LNCAP (cell line): ENCODE data around the gene FOXM1.

Source experiments
- TF ChIP-seq, protein P1 (sequence below): fragments of 450-650 bp; IDR thresholded peaks from 2 replicates; pipeline ENCODE4 v1.5.1; 2017; ENCODE audit warnings: mild to moderate bottlenecking

The FOXM1 gene

DNA sequence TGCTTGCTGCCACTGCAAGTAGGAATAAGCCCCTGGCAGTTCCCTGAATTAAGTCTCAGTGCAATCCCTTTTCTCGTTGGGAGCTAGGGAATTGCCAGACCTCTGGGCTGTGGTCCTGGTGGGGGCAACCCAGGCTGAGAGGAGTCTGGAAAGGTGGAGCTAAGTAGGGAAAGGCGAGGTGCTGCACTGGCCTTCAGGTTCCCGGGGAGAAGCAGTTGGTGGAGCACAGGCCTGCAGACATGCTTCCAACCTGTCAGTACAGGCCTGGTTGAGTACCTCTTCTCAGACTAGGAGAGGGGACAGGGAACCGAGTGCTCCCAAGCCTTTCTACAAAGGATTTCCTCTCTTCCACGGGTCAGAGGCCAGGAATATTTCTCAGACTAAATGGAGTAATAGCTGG is 43.6 kb downstream of the FOXM1 start:
- TF ChIP-seq, protein P1, sequence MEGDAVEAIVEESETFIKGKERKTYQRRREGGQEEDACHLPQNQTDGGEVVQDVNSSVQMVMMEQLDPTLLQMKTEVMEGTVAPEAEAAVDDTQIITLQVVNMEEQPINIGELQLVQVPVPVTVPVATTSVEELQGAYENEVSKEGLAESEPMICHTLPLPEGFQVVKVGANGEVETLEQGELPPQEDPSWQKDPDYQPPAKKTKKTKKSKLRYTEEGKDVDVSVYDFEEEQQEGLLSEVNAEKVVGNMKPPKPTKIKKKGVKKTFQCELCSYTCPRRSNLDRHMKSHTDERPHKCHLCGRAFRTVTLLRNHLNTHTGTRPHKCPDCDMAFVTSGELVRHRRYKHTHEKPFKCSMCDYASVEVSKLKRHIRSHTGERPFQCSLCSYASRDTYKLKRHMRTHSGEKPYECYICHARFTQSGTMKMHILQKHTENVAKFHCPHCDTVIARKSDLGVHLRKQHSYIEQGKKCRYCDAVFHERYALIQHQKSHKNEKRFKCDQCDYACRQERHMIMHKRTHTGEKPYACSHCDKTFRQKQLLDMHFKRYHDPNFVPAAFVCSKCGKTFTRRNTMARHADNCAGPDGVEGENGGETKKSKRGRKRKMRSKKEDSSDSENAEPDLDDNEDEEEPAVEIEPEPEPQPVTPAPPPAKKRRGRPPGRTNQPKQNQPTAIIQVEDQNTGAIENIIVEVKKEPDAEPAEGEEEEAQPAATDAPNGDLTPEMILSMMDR, result no peak

DNA sequence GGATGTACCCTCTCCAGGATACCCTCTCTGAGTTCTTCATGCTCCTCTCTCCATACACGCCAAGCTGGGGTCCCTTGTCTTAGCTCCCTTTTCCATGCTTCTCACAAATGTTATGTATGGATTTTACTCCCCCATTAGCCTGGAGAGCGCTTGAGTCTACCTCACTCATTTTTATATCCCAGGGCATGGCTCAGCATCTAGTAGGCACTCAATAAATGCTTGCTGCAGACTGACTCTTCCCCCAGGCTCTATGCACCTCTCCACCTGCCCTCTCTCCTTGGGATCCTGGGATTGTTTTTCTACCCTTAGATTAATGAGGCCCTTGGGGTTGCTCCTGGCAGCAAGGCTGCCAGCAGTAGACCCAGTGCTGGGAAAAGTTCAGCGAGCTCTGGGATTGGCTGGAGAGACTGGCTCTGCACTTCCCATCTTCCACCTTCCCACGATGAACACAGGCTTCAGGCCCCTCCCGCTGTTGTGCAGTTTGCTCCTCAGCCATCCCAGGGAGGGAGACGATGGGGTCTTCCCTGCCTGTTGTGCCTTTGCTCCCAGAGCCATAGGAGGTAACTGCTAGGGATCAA is 44.3 kb downstream of the FOXM1 start:
- TF ChIP-seq, protein P1, result no peak

DNA sequence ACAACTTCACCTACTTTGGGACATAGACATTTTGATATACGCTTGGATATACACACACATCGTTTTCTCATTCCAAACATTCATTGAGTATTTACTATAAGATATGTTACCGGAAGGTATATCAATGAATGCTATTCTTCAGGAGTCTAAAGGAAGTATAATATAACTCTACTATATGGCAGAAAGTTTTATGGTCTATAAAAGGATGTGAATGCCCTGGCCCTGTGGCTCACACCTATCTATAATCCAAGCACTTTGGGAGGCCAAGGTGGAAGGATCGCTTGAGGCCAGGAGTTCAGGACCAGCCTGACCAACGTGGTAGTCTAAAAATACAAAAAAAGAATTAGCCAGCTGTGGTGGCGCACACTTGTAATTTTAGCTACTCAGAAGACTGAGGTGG is 47.7 kb downstream of the FOXM1 start:
- TF ChIP-seq, protein P1, result no peak

DNA sequence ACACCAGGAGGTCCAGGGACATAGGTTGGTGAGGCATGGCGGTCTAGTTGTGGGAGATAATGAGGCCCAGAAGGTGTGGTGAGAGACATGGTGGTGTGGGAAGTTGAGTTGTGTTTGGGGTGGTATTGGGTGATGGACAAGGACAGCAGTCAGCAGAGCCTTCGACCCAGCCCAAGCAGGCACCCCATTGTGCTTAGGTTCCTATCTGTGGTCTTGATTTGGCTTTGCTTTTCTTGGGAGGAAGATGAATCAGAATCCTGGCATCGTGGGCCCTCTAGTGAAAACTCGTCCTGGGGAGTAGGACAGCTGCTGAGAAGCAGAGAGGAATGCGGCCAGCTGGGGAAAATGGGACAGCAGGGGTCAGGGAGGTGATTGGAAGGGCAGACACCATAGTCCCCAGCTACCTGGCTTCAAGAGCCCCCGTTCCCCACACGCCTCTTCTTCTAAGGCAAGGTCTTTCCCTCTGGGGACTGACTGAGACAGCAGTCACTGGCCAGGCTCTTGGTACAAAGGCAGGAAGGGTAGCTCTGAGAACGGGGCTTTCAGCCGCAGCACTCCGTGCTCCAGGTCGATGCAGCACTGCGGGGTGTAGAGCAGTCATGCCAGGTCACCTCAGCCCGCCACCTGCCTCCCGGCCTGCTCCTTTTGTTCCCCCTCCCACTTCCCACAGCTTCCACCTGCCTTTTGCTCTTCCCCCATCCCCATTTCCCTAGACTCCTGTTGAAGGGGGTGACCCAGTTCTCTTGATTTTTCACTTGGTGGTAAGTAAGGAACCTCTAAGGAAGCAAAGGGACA is 50.1 kb downstream of the FOXM1 start:
- TF ChIP-seq, protein P1, result no peak

DNA sequence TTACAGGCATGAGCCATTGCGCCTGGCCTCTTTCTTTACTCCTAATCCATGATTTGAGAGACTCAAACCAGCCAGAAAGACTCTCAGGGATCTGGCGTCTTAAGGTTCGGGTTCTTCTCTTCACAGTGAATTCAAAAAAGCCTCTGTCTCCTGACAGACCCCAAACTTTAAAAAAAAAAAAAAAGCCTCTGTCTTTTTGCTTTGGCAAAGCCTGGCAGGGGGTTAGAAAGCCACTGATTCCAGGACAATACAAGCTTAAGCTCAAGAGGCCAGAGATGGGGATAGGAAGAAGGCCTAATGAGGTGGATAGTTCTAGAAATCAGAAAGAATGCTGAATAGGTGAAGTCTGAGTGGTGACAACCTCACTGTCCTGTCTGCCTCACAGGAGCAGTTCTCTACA is 50.9 kb downstream of the FOXM1 start:
- TF ChIP-seq, protein P1, result no peak

DNA sequence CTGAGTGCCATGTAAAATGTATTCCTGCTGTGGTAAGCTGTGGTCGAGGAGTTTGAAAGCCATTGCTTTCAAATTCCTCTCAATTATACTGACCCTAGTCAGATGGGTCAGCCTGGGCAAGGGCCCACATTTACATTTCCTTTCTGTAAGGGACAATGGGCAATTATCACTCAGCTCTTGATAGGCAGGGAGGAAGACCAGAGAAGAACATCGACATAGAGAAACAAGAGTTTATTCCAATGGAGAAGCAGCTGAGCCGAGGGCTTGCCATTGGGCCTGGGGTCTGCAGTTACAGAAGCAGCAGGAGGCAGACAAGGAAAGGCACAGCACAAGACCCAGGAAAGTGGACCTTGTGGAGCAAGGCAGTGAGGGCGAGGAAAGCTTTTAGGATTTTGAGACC is 51.8 kb downstream of the FOXM1 start:
- TF ChIP-seq, protein P1, result no peak

DNA sequence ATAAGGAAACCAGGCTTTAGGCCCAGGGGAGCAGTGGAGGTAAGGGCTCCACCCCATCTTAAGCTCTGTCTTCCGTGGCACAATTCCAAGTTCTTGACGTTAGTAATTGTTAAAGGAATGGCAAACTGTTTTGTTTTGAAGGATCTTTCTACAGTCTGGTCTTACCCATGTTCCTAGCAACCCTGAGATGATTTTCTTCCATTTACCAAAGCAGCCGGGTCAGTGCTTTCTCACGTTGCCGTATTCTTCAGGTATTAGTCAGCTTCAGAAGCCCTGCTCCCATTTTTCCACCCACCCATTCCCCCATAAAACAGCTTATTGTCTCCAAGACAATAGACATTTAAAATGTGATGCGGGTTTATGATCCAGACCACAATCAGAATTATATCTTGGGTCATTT is 52.4 kb downstream of the FOXM1 start:
- TF ChIP-seq, protein P1, result no peak
